NK-92 treated with Interleukin-12 subunit alpha and Interleukin-12 subunit beta, amount 100 ng/mL, for 24 hours (cell line): ENCODE measurements around the gene HIRA.

ENCODE experiments used
- DNase-seq: peaks from one replicate; lab custom pipeline; 2025; lab: John Stamatoyannopoulos, UW

Gene HIRA

GRCh38 chr22:19407649-19408606 lies 23.6 kb downstream of the HIRA start:
- no peak for DNase-seq

DNA sequence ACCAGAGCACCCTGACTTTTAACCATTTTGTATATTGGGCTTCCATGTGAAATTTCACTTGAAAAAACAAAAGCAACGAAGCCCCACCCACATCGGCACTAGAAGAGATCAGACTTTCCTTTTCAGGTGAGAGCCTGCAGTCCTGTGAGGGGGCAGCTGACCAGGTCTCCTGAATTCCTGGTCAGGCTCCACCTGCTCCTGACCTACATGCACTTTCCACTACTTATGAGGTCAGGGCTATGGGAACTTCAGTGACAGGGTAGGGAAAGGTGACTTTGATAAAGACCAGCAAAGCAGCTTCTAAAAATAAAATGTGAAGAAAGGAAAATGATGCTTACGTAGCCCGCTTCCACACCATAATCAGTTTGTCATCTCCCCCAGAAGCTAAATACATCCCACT lies 24.7 kb downstream of the HIRA start:
- DNase-seq = no peak

DNA sequence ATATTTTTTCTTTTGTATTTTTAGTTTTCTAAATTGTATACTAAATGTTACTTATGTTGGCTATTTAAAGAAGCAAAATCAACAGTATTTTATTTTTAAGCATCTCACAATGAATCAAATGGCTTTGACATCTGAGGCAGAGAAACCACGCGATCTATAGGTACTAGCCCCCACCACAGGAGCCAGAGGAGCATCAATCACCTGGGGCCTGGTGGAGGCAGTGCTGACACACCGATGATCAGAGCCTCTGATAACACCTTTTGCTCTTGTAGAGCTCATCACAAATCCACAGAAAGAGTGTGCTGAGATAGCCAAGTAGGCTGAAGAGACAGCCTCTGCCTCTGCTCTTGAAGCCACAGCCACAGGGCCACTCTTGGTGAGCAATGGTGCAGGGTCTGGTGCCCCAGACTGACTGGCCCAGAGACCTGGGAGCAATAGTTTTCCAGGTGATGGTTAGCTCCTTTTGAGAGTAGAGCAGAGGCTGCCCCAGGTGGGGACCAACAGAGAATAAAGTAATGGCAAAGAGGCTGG lies 25.2 kb downstream of the HIRA start:
- DNase-seq = no peak

GRCh38 chr22:19405652-19406051 lies 25.9 kb downstream of the HIRA start:
- DNase-seq = no peak

DNA sequence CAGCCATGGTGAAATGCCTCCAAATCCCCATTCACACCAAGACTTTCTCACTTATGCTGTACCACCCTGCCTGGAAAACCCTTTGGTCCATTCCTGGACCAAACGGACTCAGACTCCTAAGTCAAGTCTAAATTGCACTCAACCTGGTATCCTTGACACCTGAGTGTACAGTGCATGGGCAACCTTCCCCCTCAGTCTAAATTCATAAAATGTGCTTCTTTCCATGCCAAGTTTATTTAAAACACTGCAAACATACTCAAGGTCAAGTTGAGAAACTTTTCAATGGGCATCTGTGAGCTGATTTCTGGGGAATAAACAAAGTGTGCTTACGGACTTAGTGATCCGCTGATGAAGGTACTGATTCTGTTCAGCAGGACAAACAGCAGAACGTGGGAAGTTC lies 26.4 kb downstream of the HIRA start:
- DNase-seq = no peak

DNA sequence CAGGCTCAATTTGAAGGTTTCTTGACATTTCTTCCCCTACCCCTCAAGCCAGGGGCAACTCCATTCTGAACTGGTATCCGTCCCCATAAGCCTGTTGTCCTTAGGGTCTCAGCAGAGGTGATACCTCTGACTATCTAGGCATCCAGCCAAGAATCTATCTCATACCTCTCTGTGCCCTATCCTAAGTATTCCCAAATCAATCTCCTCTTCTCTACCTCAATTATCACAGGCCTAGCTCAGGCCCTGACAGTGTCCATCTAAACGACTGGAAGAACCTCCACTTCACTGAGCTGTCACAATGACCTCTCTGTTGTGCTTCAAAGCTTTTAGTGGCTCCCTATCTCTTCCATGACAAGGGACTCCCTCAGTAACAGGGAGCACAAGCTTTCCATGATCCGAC lies 26.9 kb downstream of the HIRA start:
- no peak for DNase-seq

- no peak for DNase-seq
Measured at GRCh38 chr22:19402642-19403191, 28.8 kb downstream of the HIRA start.

DNA sequence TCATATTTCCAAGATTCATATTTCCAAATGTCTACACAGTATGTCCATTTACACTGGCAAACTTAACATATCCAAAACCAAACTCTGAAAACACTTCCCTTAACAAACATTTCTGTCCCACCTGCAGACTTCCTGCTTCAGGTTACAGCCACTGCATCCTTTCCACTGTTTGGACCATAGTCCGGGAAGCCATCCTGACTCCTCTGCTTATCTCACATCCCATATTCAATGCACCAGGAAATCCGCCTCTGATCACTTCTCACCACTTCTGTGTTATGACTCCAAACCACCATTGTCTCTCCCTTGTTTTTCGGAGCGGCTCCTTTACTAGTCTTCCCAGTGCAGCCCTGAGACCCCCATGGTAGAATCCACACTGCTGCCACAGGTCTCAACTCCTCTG lies 30.1 kb downstream of the HIRA start:
- no peak for DNase-seq

GRCh38 chr22:19400881-19401280 lies 30.7 kb downstream of the HIRA start:
- no peak for DNase-seq

GRCh38 chr22:19398652-19399051 lies 32.9 kb downstream of the HIRA start:
- DNase-seq = no peak

DNA sequence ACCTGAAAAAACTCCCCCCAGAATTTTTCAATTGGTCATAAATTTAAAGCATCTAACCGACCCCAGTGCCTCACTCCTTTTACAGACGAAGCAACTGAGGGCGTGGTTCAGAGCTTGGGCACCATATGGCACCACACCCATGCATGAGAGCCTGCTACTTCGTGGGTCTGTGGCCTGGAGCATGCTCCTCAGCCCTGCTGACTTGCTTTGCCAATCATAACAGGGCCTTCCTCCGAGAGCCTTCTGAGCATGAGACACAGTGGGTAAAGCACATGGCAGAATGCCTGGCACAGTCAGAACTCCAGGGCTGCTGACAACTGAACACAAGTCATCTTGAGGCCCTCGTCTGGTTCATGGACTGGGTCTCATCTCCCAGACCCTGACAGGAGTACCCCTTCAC lies 33.3 kb downstream of the HIRA start:
- DNase-seq = no peak

DNA sequence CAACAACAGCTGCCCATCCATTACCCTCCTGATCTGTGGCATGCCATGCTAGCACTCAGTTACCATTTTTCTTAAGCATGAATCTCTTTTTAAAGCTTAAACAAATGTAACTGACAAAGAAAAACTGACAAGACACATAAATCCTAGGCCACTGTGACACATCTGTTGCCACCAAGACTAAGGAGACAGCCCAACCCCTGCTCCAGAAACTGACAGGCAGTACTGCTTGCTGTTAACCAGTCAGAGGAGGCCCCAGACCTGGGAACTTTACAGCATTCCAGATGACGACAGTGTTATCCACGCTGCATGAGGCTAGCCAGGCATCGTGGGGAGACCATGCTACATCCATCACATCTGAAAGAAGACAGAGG lies 33.8 kb downstream of the HIRA start:
- DNase-seq = no peak

DNA sequence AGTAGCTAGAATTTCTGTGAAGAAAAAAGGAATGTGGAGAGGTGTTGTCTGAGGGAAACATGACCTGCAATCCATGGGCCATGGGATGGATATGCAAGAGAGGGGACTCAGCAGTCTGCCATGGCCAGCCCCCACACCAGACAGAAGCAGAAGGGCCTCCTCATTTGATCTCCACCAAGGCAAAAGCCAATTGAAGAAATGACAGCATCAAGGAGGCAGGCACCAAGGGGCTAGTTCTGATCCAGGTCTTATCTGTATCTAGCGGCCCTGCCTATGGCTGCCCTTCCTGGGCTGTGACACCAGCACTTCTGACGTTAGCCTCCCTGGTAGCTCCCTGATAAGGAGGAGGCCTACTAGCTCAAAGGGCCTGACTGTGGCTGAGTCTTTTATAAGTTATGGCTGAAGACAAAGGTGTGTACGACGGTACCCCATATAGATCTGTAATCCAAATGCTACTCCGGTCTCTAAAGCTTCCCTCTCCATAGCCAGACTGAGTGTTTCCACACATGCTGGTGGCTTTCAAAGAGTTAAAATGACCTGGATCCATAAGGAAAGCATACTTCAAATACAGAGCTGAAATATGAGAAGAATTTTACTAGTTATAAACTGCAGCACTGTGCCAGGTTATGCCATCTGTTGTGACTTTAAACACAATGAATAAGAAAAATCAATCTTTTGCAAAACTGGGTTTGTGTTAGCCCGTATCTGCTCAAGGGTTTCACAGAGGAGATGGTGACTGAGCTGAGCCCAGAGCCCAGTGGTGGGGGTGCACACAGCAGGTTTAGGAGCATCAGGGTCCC lies 34.4 kb downstream of the HIRA start:
- DNase-seq = no peak

- DNase-seq = no peak
Measured at GRCh38 chr22:19396561-19396933, 35.0 kb downstream of the HIRA start.

GRCh38 chr22:19395276-19395675 lies 36.3 kb downstream of the HIRA start:
- no peak for DNase-seq

DNA sequence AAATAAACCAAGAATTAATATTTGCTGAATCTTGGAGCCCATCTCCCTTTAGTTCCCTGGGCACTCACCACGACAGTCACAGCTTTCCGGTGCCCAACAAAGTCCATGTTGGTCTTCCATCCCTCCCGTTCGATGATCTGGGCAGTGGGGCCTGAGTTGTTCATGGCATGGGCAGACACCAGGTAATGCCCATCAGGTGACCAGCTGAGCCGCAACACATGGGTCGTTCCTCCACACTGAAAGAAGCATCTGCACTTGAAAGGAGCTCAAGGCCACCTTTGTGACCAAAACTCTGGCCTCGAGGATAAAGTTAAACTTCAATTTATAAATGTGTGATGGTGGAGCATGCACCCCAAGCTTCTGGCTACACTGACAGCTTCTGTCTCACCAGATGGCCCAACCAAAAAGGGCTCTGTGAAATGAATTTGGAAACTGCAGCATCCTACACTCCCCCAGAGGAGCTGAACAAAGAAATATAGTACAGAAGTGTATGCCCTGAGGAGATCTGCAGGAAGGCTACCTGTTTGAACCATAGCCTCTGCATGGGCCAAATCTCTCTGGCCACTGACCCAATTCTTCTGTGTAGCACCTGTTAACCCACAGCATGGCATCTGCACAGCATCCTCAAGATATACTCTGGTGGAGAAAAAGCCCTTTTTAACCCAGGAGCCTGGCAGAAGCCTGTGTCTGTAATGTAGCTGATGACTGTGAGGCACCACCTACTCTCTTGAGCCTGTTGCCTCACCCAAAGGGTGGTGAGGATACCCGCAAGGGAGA lies 37.1 kb downstream of the HIRA start:
- no peak for DNase-seq

DNA sequence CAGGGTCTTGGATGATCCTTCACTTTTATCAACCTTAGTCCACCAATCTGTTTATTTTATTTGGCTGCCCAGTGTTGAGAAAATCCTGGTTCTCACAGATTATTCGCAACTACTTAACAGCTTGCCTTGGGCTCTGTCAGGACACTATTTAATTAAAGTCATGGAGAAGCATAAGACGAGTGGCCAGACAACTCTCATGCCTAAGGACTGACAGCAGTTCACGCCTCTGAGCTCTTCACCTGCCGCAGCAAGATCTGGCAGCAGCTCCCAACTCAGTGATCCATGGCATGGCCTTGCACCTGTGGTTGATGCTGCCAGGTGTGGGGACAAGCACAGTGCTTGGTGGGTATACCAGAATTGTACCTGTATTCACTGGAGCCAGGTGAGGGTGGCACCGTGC lies 37.8 kb downstream of the HIRA start:
- DNase-seq = no peak

- DNase-seq = no peak
Measured at GRCh38 chr22:19387575-19387974, 44.0 kb downstream of the HIRA start.

GRCh38 chr22:19387038-19387437 lies 44.5 kb downstream of the HIRA start:
- DNase-seq = no peak

DNA sequence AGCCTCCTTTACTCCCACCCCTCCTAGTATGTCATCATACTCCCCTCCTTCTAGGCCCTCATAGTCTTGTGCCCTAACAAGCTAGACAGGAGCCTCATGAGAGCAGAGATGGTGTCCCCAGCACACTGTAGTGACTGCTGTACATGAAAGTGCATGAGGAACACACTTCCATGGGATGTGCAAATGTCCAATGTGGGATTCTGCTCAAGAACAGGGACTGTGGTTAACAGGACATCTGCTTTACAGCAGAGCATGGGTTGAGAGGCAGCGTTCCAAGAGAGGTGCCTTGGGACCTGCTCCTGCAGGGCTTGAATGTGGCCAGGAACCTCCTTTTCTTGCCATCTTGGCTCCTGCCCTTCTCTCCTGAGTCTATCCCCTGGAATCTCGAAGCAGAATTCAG lies 45.3 kb downstream of the HIRA start:
- no peak for DNase-seq

GRCh38 chr22:19385221-19385906 lies 46.2 kb downstream of the HIRA start:
- no peak for DNase-seq
